Skeletal muscle tissue (tissue), 4 donors: ENCODE measurements around the gene AGXT. TPM values are rescaled to one million over a fixed set of nuclear protein-coding genes. Genes with fewer than 3 reads are reported as not detected.
"Not testable (repeated sequence)": the region's sequence is repeated elsewhere in the genome, so short reads cannot be mapped to it uniquely, and the experiment has no call there.

Experiments used
- H3K27ac ChIP-seq: one replicate; pipeline ENCODE4 v1.7.0; 2013; ENCODE audit warnings: mild to moderate bottlenecking, low read depth, low read length, inconsistent platforms
- H3K27me3 ChIP-seq, 3 donors: one replicate each; pipeline ENCODE4 v1.7.0; 2013; ENCODE audit warnings: low read length in 3 of 3; ENCODE audit not compliant: control insufficient read depth in 3 of 3, insufficient read depth in 3 of 3
- H3K36me3 ChIP-seq, 3 donors: one replicate each; pipeline ENCODE4 v1.7.0; 2013; ENCODE audit warnings: low read length in 3 of 3; ENCODE audit not compliant: control insufficient read depth in 3 of 3, insufficient read depth in 3 of 3
- H3K4me1 ChIP-seq, 3 donors: one replicate each; pipeline ENCODE4 v1.7.0; 2013; ENCODE audit warnings: low read length in 3 of 3, mild to moderate bottlenecking in 3 of 3; ENCODE audit not compliant: control insufficient read depth in 3 of 3, insufficient read depth in 3 of 3
- H3K4me3 ChIP-seq, 3 donors: one replicate each; pipeline ENCODE4 v1.7.0; 2013; ENCODE audit warnings: low read length in 3 of 3
- H3K9ac ChIP-seq, 3 donors: one replicate each; pipeline ENCODE4 v1.7.0; 2013; ENCODE audit warnings: low read length in 3 of 3, mild to moderate bottlenecking in 3 of 3, moderate library complexity in 2 of 3, low read depth in 1 of 3
- H3K9me3 ChIP-seq, 3 donors: one replicate each; pipeline ENCODE4 v1.7.0; 2013; ENCODE audit warnings: low read length in 3 of 3; ENCODE audit not compliant: control insufficient read depth in 3 of 3
- total RNA-seq: library from RNA; depleted of rRNA; stranded (reverse); fragments of >200 nt; gene quantifications from one replicate; pipeline ENCODE4 v1.2.3, GENCODE V29; 2014
- donor health status: Osteomylitis.

The AGXT gene
- total RNA-seq, 1 donor from 2014 or later: not detected

GRCh38 chr2:240839152-240840143 lies 29.2 kb upstream of the AGXT start:
- peaks cover 4 to 13% (median 5%) of the 10 kb centered on the region in 3 donors for H3K4me1 ChIP-seq
- H3K27ac ChIP-seq: no peak overlapping the region
- no peak overlapping the region for H3K4me3 ChIP-seq
- no peaks in the 10 kb centered on the region for H3K36me3 ChIP-seq
- H3K9ac ChIP-seq: no peak overlapping the region
- H3K27me3 ChIP-seq: peaks cover 9 to 35% (median 30%) of the 10 kb centered on the region in 3 donors
- no peaks in the 10 kb centered on the region for H3K9me3 ChIP-seq

GRCh38 chr2:240840435-240841060 lies 28.1 kb upstream of the AGXT start:
- no peak overlapping the region for H3K4me3 ChIP-seq
- H3K9me3 ChIP-seq: no peaks in the 10 kb centered on the region
- H3K4me1 ChIP-seq: peaks cover 4 to 13% (median 5%) of the 10 kb centered on the region in 3 donors
- H3K36me3 ChIP-seq: no peaks in the 10 kb centered on the region
- peaks cover 9 to 35% (median 32%) of the 10 kb centered on the region in 3 donors for H3K27me3 ChIP-seq
- H3K27ac ChIP-seq: no peak overlapping the region
- H3K9ac ChIP-seq: no peak overlapping the region

- not testable (repeated sequence) for H3K4me1 ChIP-seq, H3K4me3 ChIP-seq, H3K9me3 ChIP-seq, H3K9ac ChIP-seq, H3K27me3 ChIP-seq, H3K27ac ChIP-seq, H3K36me3 ChIP-seq
These were observed 22.3 kb upstream of the AGXT start for GRCh38 chr2:240846309-240846708.

- Histone ChIP-seq H3K4me1 (peaks cover 0 to 2% (median 0%) of the 10 kb centered on the region in 3 donors), H3K27ac (no peak overlapping the region), H3K9me3 (no peaks in the 10 kb centered on the region), H3K9ac (no peak overlapping the region), H3K27me3 (peaks cover 0 to 8% (median 4%) of the 10 kb centered on the region in 3 donors), H3K36me3 (no peaks in the 10 kb centered on the region), H3K4me3 (no peak overlapping the region)
These were observed 21.6 kb upstream of the AGXT start for GRCh38 chr2:240846873-240847595.

GRCh38 chr2:240847817-240848216 lies 20.8 kb upstream of the AGXT start:
- H3K36me3 ChIP-seq: no peaks in the 10 kb centered on the region
- no peak overlapping the region for H3K27ac ChIP-seq
- peaks cover 0 to 4% (median 4%) of the 10 kb centered on the region in 3 donors for H3K27me3 ChIP-seq
- H3K4me3 ChIP-seq: no peak overlapping the region
- H3K4me1 ChIP-seq: peaks cover 0 to 2% (median 0%) of the 10 kb centered on the region in 3 donors
- no peaks in the 10 kb centered on the region for H3K9me3 ChIP-seq
- H3K9ac ChIP-seq: no peak overlapping the region

- Histone ChIP-seq H3K9ac (no peak overlapping the region), H3K9me3 (no peaks in the 10 kb centered on the region), H3K36me3 (no peaks in the 10 kb centered on the region), H3K27ac (no peak overlapping the region), H3K4me1 (peaks cover 0 to 2% (median 0%) of the 10 kb centered on the region in 3 donors), H3K27me3 (peaks cover 0 to 4% (median 4%) of the 10 kb centered on the region in 3 donors), H3K4me3 (no peak overlapping the region)
These were observed 19.5 kb upstream of the AGXT start for GRCh38 chr2:240848900-240849680.

- H3K9ac ChIP-seq: no peak overlapping the region
- H3K36me3 ChIP-seq: no peaks in the 10 kb centered on the region
- no peak overlapping the region for H3K27ac ChIP-seq
- H3K27me3 ChIP-seq: peaks cover 0 to 4% (median 0%) of the 10 kb centered on the region in 3 donors
- no peaks in the 10 kb centered on the region for H3K9me3 ChIP-seq
- no peak overlapping the region for H3K4me3 ChIP-seq
- H3K4me1 ChIP-seq: peaks cover 0 to 2% (median 0%) of the 10 kb centered on the region in 3 donors
These were observed 18.6 kb upstream of the AGXT start for GRCh38 chr2:240850026-240850425.

GRCh38 chr2:240850756-240851077 lies 17.9 kb upstream of the AGXT start:
- Histone ChIP-seq H3K27ac (no peak overlapping the region), H3K9ac (no peak overlapping the region), H3K36me3 (no peaks in the 10 kb centered on the region), H3K9me3 (no peaks in the 10 kb centered on the region), H3K4me3 (no peak overlapping the region), H3K4me1 (peaks cover 0 to 2% (median 0%) of the 10 kb centered on the region in 3 donors), H3K27me3 (peaks cover 0 to 4% (median 0%) of the 10 kb centered on the region in 3 donors)
